K562 (cell line): ENCODE data around the gene ACOT7. TPM values are rescaled to one million over a fixed set of nuclear protein-coding genes. Genes with fewer than 3 reads are reported as not detected.

Source experiments
- ATAC-seq: fragments of 200-7000 bp; cut with Tn5 transposase; 3 replicates; pipeline ENCODE4 v1.9.1; 2020; ENCODE audit warnings: moderate library complexity
- BruUV-seq: library from RNA; stranded (reverse); fragments of 400-500 nt; replicated peaks from 2 replicates; lab custom pipeline; 2021; lab: Mats Ljungman, UMichigan
- CTCF ChIA-PET: fragments of 300-600 bp; formaldehyde crosslinking; extraction: SDS; loops from one replicate; lab custom pipeline; 2021; ENCODE audit warnings: low intra/inter-chr PET ratio; lab: Yijun Ruan, JAX
- POLR2A ChIA-PET: fragments of 300-600, 350-650 bp; sonication (Branson Sonifier 250); formaldehyde crosslinking; extraction: SDS; loops from one replicate; lab custom pipeline; 2021; ENCODE audit warnings: antibody characterized with exemption, inconsistent platforms; lab: Yijun Ruan, JAX
- DNase-seq, 4 experiments: peaks; one replicate each; pipeline versions ENCODE4 v3.0.0 to v3.0.0-alpha.2; 2011 to 2018; ENCODE audit warnings: low spot score in 3 of 4, mixed read lengths in 3 of 4; ENCODE audit errors: extremely low read depth in 1 of 4
- FAIRE-seq: peaks from 2 replicates; lab custom pipeline; 2011; peaks lifted over from hg19 to GRCh38; lab: Jason Lieb, UNC
- H2AFZ ChIP-seq: 2 replicates; pipeline ENCODE4 v1.6.0; 2011; ENCODE audit warnings: low read depth, low read length, control low read depth, inconsistent platforms
- H3K27ac ChIP-seq: fragments of 200-600 bp; 3 replicates; pipeline ENCODE4 v1.8.0; 2011; ENCODE audit warnings: low read depth, mild to moderate bottlenecking, control low read depth, inconsistent platforms, low read length, moderate library complexity, mixed read lengths; ENCODE audit errors: extremely low read depth
- H3K27me3 ChIP-seq, 2 experiments: fragments of 300-600 bp in 1 of 2; 2 replicates in 1 of 2; 3 replicates in 1 of 2; pipeline versions ENCODE4 v1.6.0 to v1.8.0; 2011; ENCODE audit warnings: inconsistent platforms in 2 of 2, low read length in 2 of 2, mild to moderate bottlenecking in 1 of 2, mixed read lengths in 1 of 2, moderate library complexity in 1 of 2; ENCODE audit not compliant: control insufficient read depth in 2 of 2, insufficient read depth in 2 of 2
- H3K36me3 ChIP-seq: fragments of 300-600 bp; 3 replicates; pipeline ENCODE4 v1.8.0; 2011; ENCODE audit warnings: mild to moderate bottlenecking, low read length, inconsistent platforms; ENCODE audit not compliant: control insufficient read depth, insufficient read depth
- H3K4me1 ChIP-seq, 2 experiments: fragments of 200-600 bp in 1 of 2; replicated peaks in 1 of 2; 2 replicates in 1 of 2; 3 replicates in 1 of 2; pipeline versions ENCODE4 v1.5.1 to v1.8.0; 2011; ENCODE audit warnings: inconsistent platforms in 2 of 2, low read length in 2 of 2, mild to moderate bottlenecking in 1 of 2, mixed read lengths in 1 of 2, moderate library complexity in 1 of 2; ENCODE audit not compliant: control insufficient read depth in 2 of 2, insufficient read depth in 2 of 2
- H3K4me2 ChIP-seq: 2 replicates; pipeline ENCODE4 v1.6.1; 2011; ENCODE audit warnings: low read length, control low read depth, inconsistent platforms, mixed read lengths; ENCODE audit not compliant: insufficient read depth
- H3K4me3 ChIP-seq: fragments of 200-600 bp; sonication (generic), shearing (Covaris generic); 2 replicates; pipeline ENCODE4 v1.5.1; 2016; ENCODE audit warnings: control low read depth, inconsistent platforms
- H3K79me2 ChIP-seq: fragments of 200-600 bp; 3 replicates; pipeline ENCODE4 v1.8.0; 2011; ENCODE audit warnings: low read length, inconsistent platforms; ENCODE audit not compliant: control insufficient read depth, insufficient read depth
- H3K9ac ChIP-seq, 2 experiments: 2 replicates each; pipeline versions ENCODE4 v1.6.0 to v1.6.1; 2011; ENCODE audit warnings: low read depth in 2 of 2, low read length in 2 of 2, control low read depth in 1 of 2, inconsistent platforms in 1 of 2, mild to moderate bottlenecking in 1 of 2, mixed read lengths in 1 of 2; ENCODE audit not compliant: insufficient read depth in 1 of 2
- H3K9me1 ChIP-seq: one replicate; pipeline ENCODE4 v1.6.0; 2011; ENCODE audit warnings: inconsistent platforms, mild to moderate bottlenecking, low read length, moderate library complexity; ENCODE audit not compliant: control insufficient read depth, insufficient read depth
- H3K9me3 ChIP-seq: replicated peaks from 2 replicates; pipeline ENCODE4 v1.5.1; 2011; ENCODE audit warnings: low read depth, low read length, inconsistent platforms; ENCODE audit not compliant: control insufficient read depth, insufficient read depth
- H4K20me1 ChIP-seq: replicated peaks from 2 replicates; pipeline ENCODE4 v1.6.1; 2011; ENCODE audit warnings: low read length, inconsistent platforms, mixed read lengths; ENCODE audit not compliant: control insufficient read depth, insufficient read depth
- CBFA2T2 ChIP-seq: fragments of 450-650 bp; conservative IDR thresholded peaks from 2 replicates; pipeline ENCODE4 v1.6.1; 2017; ENCODE audit warnings: mild to moderate bottlenecking
- COPS2 ChIP-seq: fragments of 450-650 bp; conservative IDR thresholded peaks from 2 replicates; pipeline ENCODE4 v1.6.1; 2016; ENCODE audit warnings: mild to moderate bottlenecking, moderate library complexity
- EP400 ChIP-seq: fragments of 450-650 bp; IDR thresholded peaks from 2 replicates; pipeline ENCODE4 v1.6.1; 2017; ENCODE audit warnings: antibody characterized with exemption, mild to moderate bottlenecking, moderate library complexity
- IRF2 ChIP-seq: sonication (generic); formaldehyde crosslinking; IDR thresholded peaks from 2 replicates; pipeline ENCODE4 v1.8.1; 2022; ENCODE audit warnings: mild to moderate bottlenecking, missing genetic modification reagents
- JUNB ChIP-seq: fragments of 450-650 bp; formaldehyde crosslinking; conservative IDR thresholded peaks from 2 replicates; pipeline ENCODE4 v1.4.0; 2020; ENCODE audit warnings: mild to moderate bottlenecking
- NFATC3 ChIP-seq: fragments of 450-650 bp; IDR thresholded peaks from 2 replicates; pipeline ENCODE4 v1.6.1; 2017; ENCODE audit warnings: mild to moderate bottlenecking
- OTX1 ChIP-seq: fragments of 450-650 bp; formaldehyde crosslinking; IDR thresholded peaks from 2 replicates; pipeline ENCODE4 v1.4.0; 2022; ENCODE audit warnings: mild to moderate bottlenecking
- PRMT5 ChIP-seq: sonication (generic); formaldehyde crosslinking; IDR thresholded peaks from 2 replicates; pipeline ENCODE4 v1.5.0; 2020; ENCODE audit warnings: missing genetic modification reagents
- RAD21 ChIP-seq, 2 experiments: fragments of 250-450 bp in 1 of 2; fragments of 450-650 bp in 1 of 2; sonication (Bioruptor Pico) in 1 of 2; formaldehyde crosslinking in 1 of 2; IDR thresholded peaks in 1 of 2; conservative IDR thresholded peaks in 1 of 2; 2 replicates each; pipeline versions ENCODE4 v1.4.0 to v1.8.0; 2020 to 2022; ENCODE audit warnings: mild to moderate bottlenecking in 2 of 2, moderate library complexity in 1 of 2
- SMARCA4 ChIP-seq: fragments of 450-650 bp; IDR thresholded peaks from 2 replicates; pipeline ENCODE4 v1.6.1; 2016
- SMARCC2 ChIP-seq: fragments of 450-650 bp; IDR thresholded peaks from 2 replicates; pipeline ENCODE4 v1.6.1; 2017; ENCODE audit warnings: antibody characterized with exemption, moderate library complexity, mild to moderate bottlenecking, low read depth
- SMC3 ChIP-seq: conservative IDR thresholded peaks from 2 replicates; pipeline ENCODE4 v1.6.1; 2011; ENCODE audit warnings: low read depth, low read length, improper control_type of control experiment; ENCODE audit not compliant: insufficient read depth
- SRF ChIP-seq, 2 experiments: fragments of 250-450, 450-650 bp in 1 of 2; sonication (Bioruptor Pico) in 1 of 2; sonication (generic) in 1 of 2; formaldehyde crosslinking; IDR thresholded peaks; 2 replicates each; pipeline versions ENCODE4 v1.5.0 to v1.5.1; 2020 to 2022; ENCODE audit warnings: mild to moderate bottlenecking in 1 of 2, missing genetic modification reagents in 1 of 2
- TAF15 ChIP-seq: fragments of 200-400 bp; formaldehyde crosslinking; IDR thresholded peaks from 2 replicates; pipeline ENCODE4 v1.6.1; 2017; ENCODE audit warnings: mild to moderate bottlenecking, low read depth, low read length, moderate library complexity
- TGIF2 ChIP-seq: sonication (generic); formaldehyde crosslinking; IDR thresholded peaks from 2 replicates; pipeline ENCODE4 v1.8.1; 2022; ENCODE audit warnings: mild to moderate bottlenecking, missing genetic modification reagents, moderate library complexity
- ZNF507 ChIP-seq: conservative IDR thresholded peaks from 2 replicates; pipeline ENCODE4 v1.6.1; 2017; ENCODE audit warnings: missing genetic modification characterization, missing compliant biosample characterization
- WGBS: fragments of 100-300 bp; shearing (Covaris generic); methylation state at CpG from one replicate; pipeline ENCODE4 v1.1.6; 2016; ENCODE audit warnings: low coverage, mixed read lengths; ENCODE audit not compliant: insufficient coverage; ENCODE audit errors: missing lambda C conversion rate; 5-methylcytosine and 5-hydroxymethylcytosine counted together
- in situ Hi-C: fragments of 300-500 bp; cut with MboI; formaldehyde crosslinking; loops from 4 replicates; pipeline ENCODE4 v1.15.0; 2018; ENCODE audit warnings: inconsistent platforms, mixed read lengths
- intact Hi-C: fragments of 100-400 bp; cut with micrococcal nuclease; formaldehyde crosslinking; loops from 2 replicates; pipeline ENCODE4 v1.14.2; 2022
- polyA plus RNA-seq, 8 experiments: library from polyadenylated mRNA; depleted of rRNA in 4 of 8; stranded (reverse) in 5 of 8; unstranded in 3 of 8; fragments of >200 nt; fragmentation: Nextera tagmentation in 2 of 8; fragmentation: Illumina TruSeq in 1 of 8; extraction: Ambion mirVana in 2 of 8; extraction: Trizol in 1 of 8; gene quantifications; 2 replicates each; pipeline versions ENCODE4 v1.2.1 to v1.2.3, GENCODE V29; 2011 to 2014; ENCODE audit warnings: inconsistent platforms in 1 of 8, missing spikeins in 1 of 8
- total RNA-seq, 7 experiments: library from RNA; depleted of rRNA in 6 of 7; stranded (reverse); fragments of >200 nt in 6 of 7; fragmentation: Illumina TruSeq in 2 of 7; extraction: Trizol in 2 of 7; gene quantifications; 2 replicates each; pipeline versions ENCODE4 v1.2.1 to v1.2.3, GENCODE V29; 2011 to 2021; ENCODE audit warnings: low replicate concordance in 1 of 7
- TF ChIP-seq, protein P1 (sequence below): fragments of 250-450 bp; sonication (Bioruptor Pico); IDR thresholded peaks from 2 replicates; pipeline ENCODE4 v1.5.1; 2021; ENCODE audit warnings: mild to moderate bottlenecking

Gene ACOT7
- total and polyA plus RNA-seq, 9 of the 15 experiments (the other 6 are each of a cell fraction or from before 2014, with no cell fraction given) = 7.0 to 92.6 (median 37.2) TPM

DNA sequence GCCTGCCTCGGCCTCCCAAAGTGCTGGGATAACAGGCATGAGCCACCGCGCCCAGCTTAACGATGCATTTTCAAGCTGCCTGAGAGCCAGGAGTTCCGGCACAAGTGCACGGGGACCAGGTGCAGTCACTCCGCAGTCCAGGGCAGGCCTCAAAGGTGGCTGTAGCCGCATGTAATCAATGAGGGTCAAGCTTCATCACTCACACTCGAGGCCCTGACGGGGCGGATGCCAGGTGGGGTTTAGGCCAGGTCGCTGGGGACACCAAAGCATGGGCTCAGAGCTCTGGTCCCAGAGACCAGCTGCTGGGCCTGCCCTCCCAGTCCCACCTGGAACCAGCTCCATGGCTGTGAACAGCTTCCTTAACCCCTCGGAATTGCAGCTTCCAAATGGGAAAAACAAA, 106.5 kb downstream of the ACOT7 start:
- FAIRE-seq = no peak
- peak overlapping the region in 1 of 2 experiments; percentile 40; a peak in 1 of 4 replicates for H3K9ac ChIP-seq
- ChIA-PET POLR2A (interaction anchor here (0.6 to 1.2 kb wide), 2 partner anchors 50 to 335 kb away, joined by 3 read pairs; no protein-coding TSS in a partner anchor), CTCF (no interaction called here)
- no peak for ATAC-seq
- TF ChIP-seq IRF2 (CRISPR knock-in tag) (no peak), TGIF2 (CRISPR knock-in tag) (no peak), SRF (CRISPR knock-in tag; IDR thresholded peaks at IDR 0.05) (no peak), SMARCA4 (no peak), CBFA2T2 (no peak), OTX1 (CRISPR knock-in tag) (no peak), JUNB (CRISPR knock-in tag) (no peak), ZNF507 (tag) (no peak), NFATC3 (no peak), PRMT5 (CRISPR knock-in tag) (no peak), EP400 (no peak), TAF15 (no peak), COPS2 (no peak), SMARCC2 (no peak), RAD21 (CRISPR knock-in tag; conservative IDR thresholded peaks at IDR 0.05 in 1 of 2, IDR thresholded peaks at IDR 0.05 in 1 of 2) (no peak), SMC3 (no peak)
- TF ChIP-seq, protein P1, sequence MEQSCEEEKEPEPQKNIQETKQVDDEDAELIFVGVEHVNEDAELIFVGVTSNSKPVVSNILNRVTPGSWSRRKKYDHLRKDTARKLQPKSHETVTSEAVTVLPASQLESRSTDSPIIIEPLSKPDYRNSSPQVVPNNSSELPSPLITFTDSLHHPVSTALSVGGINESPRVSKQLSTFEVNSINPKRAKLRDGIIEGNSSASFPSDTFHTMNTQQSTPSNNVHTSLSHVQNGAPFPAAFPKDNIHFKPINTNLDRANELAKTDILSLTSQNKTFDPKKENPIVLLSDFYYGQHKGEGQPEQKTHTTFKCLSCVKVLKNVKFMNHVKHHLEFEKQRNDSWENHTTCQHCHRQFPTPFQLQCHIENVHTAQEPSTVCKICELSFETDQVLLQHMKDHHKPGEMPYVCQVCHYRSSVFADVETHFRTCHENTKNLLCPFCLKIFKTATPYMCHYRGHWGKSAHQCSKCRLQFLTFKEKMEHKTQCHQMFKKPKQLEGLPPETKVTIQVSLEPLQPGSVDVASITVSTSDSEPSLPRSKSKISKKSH (CRISPR knock-in tag) = no peak
- H3K27me3 ChIP-seq = no peaks in the 10 kb centered on the region; a peak in 1 of 5 replicates
- in situ Hi-C loops (no loop called here), intact Hi-C loops (no loop called here)
- no peaks in the 10 kb centered on the region for H3K9me1 ChIP-seq
- no peak overlapping the region for H3K4me2 ChIP-seq
- peaks cover 11% of the 10 kb centered on the region for H4K20me1 ChIP-seq
- 72% methylated on average over 13 of the region's 13 CpGs for WGBS
- H3K36me3 ChIP-seq = no peaks in the 10 kb centered on the region
- BruUV-seq = no TSS peak
- H3K79me2 ChIP-seq = no peaks in the 10 kb centered on the region
- peaks cover 0 to 15% of the 10 kb centered on the region in 2 experiments; a peak in 1 of 5 replicates for H3K4me1 ChIP-seq
- DNase-seq = no peak
- no peak overlapping the region for H3K27ac ChIP-seq
- H3K4me3 ChIP-seq = no peak overlapping the region
- H2AFZ ChIP-seq = no peak overlapping the region
- H3K9me3 ChIP-seq = no peaks in the 10 kb centered on the region
